Measurements from ENCODE around the gene NCOA1.

Gene NCOA1

DNA sequence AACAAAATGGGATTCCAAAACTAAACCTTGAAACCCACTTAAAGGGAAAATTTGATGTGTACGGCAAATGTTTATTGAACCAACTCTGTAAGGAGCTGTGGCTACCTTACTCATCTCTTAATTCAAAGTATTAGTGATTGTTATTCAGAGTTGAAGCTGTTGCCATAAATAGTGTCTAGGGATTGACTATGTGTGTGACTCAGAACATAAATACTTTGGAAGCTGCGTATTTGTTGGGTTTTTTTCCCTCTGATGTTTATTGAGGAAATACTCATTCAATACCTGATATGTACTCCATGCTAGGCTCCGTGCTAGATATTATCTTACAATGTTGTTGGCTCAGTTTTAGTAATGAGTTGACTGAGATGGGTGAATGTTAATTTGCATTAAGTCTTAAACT, 211.7 kb downstream of the NCOA1 start:
- DNase-seq (ENCODE audit: low spot score): peak; percentile 40

DNA sequence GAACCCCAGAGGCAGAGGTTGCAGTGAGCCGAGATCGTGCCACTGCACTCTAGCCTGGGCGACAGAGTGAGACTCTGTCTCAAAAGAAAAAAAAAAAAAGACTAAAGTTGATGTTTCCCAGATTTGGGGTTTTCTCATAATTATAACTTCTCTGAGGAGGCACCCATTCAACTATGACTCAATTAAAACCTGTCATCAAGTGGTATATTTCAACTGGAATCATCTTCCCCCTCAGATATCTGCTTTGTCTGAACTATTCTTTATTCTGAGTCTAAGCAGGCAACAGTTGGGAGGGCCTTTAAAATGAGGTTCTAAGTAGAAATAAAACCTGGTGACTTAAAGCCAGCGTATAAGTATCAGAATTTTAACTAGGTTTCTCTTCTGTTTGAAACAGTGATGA, 213.6 kb downstream of the NCOA1 start:
- DNase-seq (ENCODE audit: low spot score): no peak

DNA sequence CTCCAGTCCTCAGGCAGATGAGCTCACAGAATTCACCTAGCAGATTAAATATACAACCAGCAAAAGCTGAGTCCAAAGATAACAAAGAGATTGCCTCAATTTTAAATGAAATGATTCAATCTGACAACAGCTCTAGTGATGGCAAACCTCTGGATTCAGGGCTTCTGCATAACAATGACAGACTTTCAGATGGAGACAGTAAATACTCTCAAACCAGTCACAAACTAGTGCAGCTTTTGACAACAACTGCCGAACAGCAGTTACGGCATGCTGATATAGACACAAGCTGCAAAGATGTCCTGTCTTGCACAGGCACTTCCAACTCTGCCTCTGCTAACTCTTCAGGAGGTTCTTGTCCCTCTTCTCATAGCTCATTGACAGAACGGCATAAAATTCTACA, 216.1 kb downstream of the NCOA1 start:
- no peak for DNase-seq (ENCODE audit: low spot score)

DNA sequence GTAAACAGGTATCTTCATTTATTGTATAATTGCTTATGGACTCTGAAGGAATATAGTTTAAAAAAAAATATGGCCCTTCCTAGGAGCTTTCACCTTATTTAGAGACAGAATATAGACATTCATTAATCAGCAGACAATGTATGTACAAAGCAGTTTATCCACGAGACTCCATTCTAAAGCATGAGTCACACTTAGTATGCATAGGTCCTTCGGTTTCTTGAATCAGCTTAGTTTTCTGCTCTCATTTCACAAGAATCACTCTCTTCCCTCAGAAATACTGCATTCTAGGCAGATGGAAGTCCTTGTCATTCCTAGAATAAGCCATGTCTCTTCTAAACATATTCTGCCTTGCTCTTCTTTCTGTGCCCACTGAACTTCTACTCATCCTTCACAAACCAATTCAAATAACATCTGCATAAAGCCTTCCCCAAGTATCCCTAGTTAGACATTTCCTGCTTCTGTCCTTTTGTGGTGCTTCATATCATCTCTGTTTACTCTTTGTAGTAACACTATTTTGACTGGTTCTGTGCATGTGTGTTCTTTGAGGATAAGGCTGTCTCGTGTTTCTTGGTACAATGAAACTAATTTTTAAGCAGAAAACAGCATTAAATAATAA, 217.6 kb downstream of the NCOA1 start:
- DNase-seq (ENCODE audit: low spot score): no peak

DNA sequence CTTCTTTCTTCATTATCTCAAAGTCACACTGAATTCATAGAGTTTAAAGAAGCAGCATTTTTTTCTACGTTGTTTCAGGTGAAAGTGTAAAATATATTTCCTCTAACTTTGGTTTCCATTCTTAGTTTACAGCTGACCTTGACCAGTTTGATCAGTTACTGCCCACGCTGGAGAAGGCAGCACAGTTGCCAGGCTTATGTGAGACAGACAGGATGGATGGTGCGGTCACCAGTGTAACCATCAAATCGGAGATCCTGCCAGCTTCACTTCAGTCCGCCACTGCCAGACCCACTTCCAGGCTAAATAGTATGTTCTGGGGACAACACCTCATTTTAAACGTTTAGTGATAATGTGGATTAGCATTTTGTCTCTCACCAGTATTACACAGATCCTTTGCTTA, 219.8 kb downstream of the NCOA1 start:
- DNase-seq (ENCODE audit: low spot score): no peak

DNA sequence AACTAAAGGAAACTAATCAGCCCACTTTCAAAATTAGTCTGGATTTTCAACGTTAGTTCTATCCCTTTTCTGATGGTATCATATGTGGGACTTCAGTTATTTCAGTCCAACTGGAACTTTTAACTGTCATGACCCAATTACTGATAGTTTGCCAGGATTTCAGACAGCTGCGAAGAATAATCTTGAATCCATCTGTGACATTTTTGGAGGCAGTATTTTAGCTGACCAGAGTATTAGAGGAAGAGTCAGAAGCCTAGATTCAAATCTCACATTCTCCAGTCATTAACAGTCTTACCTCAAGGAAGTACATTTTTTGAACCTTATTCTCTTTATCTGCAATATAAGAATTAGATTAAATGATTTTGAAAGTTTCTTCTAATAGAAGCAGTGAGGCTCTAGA, 220.8 kb downstream of the NCOA1 start:
- no peak for DNase-seq (ENCODE audit: low spot score)

DNA sequence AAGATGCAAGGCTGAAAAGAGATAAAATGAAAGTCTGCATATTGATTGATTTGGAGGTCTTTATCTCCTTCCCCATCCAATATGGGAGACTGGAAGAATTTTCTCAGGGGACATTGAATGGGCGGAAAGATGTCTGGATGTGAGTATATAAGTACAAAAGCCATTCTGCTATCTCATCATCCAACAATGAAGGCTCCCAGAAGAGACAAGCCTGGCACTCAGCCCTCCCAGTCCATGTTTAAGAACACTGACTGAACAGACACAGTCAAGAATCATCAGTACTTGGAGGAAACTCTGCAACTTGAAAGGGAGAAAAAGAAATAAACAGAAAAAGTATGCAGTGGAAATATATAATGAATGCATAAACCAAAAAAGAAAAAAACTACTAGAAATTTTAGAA, 221.2 kb downstream of the NCOA1 start:
- no peak for DNase-seq (ENCODE audit: low spot score)

DNA sequence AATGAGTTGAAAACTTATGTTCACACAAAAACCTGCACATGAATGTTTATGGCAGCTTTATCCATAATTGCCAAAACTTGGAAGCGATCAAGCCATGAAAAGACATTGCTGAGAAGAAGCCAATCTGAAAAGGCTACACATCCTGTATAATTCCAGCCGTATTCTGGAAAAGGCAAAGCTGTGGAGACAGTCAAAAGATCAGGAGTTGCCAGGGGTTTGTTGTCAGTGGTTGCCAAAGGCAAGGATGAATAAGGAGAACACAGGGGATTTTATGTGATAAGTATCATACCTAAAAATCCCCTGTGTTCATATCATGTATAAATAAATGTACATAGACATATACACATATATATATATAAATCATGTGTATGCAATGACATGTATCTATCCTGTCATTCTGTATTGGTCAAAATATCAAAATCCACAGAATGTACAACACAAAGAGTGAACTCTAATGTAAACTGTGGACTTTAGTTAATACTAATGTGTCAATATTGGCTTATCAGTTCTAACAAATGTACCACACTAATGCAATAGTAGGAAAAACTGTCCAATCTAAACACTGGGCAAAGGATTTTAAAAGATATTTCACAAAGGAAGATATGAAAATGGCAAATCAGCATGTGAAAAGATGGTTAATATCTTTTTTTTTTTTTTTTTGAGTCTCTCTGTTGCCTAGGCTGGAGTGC, 226.4 kb downstream of the NCOA1 start:
- no peak for DNase-seq (ENCODE audit: low spot score)

DNA sequence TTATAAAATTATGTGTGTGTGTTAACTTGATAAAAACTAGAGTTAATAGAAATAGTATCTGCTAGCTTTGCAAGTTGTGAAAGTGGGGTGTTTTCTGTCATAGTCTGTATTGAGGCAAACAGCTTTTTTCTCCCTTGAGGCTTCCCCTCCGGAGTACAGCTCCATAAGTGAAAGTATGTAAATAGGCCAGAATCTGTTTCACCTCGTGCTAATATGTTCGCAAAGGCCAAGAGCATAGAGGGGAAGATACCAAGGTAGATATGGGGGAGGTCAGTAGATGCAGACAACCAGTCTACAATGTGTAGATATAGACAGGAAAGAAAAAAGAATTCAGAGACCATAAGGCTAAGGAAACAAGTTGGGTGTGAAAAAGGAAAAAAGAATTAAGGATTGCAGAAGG, 229.3 kb downstream of the NCOA1 start:
- DNase-seq (ENCODE audit: low spot score): no peak

DNA sequence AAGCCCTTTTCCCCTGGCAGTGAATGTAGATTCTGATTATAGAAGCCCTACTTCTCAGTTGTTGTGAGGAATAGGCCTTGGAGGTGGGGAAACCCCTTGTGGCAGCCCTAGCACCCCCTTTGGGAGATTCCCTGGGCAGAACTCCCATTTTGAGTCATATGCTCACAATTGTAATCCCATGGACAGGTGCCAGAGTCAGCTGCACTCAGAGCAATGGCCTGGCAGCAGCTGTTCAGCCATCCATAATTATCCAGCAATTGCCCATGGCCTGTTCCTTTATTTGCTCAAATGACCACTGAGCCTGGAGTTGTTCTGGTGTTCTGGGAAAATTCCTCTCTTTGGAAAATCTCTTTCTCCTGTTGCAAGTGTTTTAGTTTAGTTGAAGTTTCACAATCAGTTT, 230.4 kb downstream of the NCOA1 start:
- DNase-seq (ENCODE audit: low spot score): no peak

DNA sequence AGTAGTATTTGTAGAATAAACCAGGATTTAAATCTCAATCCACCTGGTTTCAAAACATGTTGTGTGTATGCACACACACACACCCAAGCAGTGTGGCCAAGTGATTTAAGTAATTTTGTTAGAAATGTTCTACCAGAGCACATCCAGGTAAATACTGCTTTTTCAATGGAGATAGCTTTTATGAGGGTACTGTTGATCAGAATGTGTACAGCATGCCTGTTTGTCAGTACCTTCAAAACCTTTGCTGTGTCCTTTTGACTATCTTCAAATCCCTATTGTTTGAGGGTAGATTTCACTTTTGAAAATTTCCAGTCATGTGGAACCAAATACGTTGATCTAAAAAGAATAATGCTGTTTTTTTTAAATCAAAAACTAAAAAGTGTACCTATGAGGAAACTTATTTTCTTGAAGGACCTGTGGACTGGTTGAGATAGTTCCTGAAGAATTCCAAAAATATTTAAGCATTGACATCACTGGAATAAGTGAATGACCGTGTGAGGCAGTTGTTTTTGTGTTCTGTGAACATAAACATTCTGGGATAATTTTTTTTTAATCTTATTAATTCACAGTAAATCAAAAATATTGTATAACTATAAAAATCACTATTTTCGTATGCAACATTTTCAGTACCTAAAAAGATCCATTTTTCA, 231.2 kb downstream of the NCOA1 start:
- DNase-seq (ENCODE audit: low spot score): no peak

DNA sequence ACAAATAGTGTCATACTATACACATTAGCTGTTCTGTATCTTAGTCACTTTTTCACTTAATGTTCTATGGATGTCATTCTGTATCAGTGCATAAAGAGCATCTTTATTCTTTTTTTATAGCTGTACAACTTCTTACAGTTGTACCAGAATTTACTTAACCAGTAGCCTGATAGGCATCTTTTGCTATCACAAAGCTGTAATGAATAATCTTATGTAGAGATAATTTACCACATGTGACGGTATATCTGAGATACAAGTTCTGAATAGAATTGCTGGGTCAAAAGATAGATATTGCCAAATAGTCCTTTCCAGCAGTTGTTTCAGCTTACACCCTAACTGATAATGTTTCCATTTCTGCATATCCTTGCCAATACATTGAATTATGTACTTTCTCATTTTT, 232.1 kb downstream of the NCOA1 start:
- no peak for DNase-seq (ENCODE audit: low spot score)

DNA sequence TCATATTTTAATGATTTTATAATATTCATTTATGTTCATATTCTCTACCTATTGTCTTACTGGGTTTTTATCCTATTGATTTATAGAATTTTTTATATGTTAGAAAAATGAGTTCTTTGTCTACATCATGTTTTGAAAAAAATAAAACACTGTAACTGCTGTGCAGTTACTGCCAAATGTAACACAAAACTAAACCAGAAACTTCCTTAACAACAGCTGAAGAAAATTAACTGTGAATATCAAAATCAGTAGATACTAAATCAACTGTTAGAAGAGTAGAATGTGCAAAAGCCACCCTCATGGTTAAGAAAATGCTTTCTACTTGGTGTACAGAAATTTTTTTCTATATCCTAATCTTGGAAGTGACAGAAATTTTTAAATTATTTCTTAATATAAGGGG, 232.6 kb downstream of the NCOA1 start:
- no peak for DNase-seq (ENCODE audit: low spot score)

DNA sequence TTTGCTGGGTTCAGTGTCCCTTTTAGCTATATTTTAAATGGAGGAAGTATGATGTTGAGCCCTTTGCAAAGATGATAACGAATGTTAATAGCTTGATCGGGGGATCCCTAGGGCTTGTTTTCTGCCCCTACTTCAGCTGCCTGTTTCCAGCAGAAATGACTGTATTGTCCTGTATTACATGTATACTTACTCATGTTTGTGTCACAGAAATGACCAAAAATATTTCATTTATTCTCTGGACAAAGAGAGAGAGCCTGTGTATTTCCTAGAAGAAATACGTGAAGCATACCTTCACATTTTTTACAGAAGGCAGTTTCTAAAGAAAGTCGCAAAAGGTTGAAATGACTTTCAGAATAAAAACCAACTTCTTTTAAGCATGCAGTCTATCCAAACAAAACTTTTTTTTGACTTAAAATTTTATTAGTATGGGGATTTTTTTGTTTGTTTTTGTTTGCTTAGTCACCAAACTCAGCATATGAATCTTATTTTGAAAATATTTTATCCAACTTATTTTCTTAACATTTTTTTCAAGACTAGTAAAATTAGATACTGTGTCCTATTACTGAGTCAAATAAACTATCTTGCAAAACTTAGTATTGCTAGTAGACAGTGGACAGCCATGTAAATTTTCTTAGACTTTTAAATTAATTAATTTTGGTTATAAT, 233.2 kb downstream of the NCOA1 start:
- DNase-seq (ENCODE audit: low spot score): no peak

DNA sequence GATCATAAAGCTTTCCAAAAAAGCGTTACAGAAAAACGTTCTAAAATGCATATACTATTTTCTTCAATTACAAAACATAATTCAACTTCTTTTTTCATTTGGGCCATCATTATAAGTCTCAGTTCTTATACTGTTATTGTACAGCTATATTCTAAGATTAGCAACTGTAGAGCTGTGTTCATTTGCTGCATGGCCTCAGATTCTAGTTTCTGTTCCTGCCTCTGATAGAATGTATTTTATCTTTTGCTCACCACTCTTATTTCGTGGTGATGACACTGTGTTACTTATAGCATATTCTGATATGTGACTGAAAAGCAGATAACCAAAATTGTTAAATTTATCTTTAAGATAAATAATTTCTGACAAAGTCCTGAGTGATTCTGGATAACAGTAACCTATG, 234.9 kb downstream of the NCOA1 start:
- no peak for DNase-seq (ENCODE audit: low spot score)

DNA sequence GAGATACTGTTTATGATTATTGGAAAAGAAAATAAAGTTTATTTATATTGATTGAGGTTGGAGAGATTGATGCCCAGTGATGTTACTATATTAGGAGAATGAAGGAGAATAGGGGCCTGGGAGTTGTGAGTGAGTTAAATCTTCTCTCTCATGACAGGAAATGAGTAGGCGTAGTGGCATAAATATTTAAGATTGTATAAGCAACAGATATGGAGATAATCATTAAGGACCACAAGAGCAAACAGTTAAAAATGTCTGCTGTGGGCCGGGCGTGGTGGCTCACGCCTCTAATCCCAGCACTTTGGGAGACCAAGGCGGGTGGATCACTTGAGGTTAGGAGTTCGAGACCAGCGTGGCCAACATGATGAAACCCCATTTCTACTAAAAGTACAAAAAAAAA, 239.4 kb downstream of the NCOA1 start:
- DNase-seq (ENCODE audit: low spot score): no peak

DNA sequence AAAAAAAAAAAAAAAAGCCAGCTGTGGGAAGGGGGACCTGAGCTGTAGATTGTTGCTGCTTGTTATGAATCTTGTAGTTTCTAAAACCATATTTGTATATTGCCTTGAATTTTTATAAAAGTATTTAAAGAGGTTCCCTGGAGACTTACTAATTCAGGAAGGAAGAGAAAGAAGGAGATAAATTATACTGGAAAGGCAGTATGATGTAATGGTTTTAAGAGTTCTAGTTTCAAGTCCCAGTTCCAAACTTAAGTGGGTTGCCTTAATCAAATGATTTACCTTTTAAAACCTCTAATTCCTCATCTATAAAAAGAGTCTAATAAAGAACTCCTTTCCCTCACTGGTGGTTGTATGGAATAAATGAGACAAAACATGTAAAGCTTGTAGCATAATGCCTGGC, 240.0 kb downstream of the NCOA1 start:
- DNase-seq (ENCODE audit: low spot score): no peak

DNA sequence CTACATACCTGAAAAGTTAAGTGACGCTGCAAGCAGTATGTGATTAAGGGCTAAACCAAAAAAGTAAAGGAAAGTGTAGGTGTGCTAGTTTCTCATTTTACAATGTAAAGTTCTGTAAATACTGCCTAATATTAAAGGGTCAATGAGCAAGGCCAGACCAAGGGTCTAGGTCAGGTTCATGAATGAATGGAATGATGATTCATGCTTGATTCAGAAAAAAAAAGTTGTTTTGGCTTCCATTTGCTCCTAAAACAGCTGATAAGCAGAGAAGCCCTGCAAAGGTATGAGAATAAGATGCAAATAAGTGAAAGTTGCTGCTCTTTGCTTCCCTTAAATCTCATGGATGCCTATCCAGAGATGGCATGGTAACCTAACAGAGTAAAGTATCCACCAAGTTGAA, 240.9 kb downstream of the NCOA1 start:
- no peak for DNase-seq (ENCODE audit: low spot score)

DNA sequence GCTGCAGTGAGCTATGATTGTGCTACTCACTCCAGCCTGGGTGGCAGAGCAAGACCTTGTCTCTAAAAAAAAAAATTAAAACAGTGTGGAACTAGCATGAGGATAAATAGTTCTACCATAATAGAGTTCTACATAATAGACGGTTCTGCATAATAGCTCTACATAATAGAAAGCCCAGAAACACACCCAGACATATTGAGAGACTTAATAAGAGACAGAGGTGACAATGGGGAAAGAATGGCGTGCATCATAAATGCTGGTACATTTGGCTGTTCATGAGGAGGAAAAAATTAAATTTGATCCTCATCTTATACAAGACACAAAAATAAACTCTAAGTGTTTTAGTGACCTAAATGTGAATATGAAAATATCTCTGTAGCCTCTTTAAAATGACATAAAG, 243.7 kb downstream of the NCOA1 start:
- no peak for DNase-seq (ENCODE audit: low spot score)

DNA sequence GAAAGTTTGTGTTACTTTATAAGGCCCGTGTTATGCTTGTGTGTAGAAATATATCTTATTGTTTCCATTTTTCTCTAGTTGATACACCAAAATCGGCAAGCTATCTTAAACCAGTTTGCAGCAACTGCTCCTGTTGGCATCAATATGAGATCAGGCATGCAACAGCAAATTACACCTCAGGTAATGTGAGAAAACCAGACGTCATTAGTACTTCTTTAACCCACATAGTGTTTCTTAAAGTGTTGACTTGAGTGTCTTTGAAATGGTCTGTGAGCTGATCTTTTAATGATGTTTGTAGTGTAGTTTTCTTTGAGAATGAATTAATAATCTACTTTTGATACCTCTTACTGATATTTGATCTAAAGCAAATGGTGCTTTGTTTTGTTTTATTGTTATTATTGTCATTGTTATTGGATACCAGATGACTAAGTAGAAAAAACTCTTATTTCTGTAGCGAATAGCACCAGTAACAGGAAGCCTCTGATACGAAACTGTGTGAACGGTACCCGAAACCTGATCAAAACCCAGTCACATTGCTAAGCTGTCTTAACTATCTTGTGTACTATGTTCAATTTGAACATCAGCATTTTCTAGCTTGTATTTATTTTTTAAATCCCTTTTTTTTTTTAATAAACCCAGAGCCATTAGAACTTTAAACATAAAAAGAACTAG, 248.4 kb downstream of the NCOA1 start:
- DNase-seq (ENCODE audit: low spot score): no peak

DNA sequence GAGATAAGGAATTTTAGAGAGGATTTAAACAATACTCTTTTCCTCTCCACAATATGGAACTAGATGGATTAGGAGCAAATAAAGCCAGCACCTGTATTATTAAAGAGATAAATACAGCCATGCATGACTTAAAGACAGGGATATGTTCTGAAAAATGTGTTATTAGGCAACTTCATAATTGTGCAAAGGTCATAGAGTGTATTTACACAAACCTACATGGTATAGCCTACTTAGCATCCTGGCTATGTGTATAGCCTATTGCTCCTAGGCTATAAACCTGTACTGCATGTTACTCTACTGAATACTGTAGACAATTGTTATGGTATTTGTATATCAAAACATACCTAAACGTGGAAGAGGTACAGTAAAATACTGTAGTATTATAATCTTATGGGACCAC, 249.1 kb downstream of the NCOA1 start:
- no peak for DNase-seq (ENCODE audit: low spot score)

DNA sequence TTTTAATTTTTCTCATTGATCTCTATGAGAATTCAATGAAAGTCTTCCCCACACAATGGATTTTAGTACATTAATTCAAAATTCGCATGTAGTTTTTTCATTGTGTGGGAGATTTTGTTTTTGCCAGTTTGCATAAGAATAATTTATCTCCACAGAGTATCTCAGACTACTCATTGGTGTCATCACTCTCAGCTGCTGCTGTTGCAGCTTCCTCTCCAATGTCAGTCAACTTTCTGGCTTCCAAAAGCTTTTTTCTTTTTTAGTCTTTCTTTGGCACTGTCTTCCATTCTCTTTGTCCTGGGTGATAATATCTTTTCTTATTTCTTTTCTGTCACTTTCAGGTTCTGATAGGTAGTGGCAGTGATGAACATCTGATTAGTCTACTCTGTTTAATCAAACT, 251.7 kb downstream of the NCOA1 start:
- no peak for DNase-seq (ENCODE audit: low spot score)

DNA sequence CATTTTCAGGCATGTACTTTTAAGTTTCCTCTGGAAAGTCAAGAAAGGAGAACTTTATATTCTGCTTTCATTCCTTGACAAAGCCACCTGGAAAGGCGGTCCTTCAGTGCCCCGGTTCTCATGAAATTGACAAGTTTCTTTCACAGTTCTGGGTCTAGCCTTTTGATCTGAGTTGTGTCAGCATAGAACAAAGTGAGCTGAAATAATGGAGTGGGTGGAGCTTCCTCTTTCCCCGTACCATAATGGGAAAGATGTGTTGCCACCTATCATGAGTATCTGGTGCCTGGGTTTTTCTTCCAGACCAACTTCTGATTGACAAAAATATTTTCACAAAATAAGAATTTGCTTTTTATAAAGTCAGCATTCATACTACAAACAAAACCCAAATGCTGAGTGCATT, 252.9 kb downstream of the NCOA1 start:
- DNase-seq (ENCODE audit: low spot score): no peak
